Measurements from ENCODE around the gene SETX.

Gene SETX

GRCh38 chr9:132274861-132275260, 79.9 kb downstream of the SETX start:
- DNase-seq: no peak

- DNase-seq: peak; percentile 21
Measured at GRCh38 chr9:132269704-132270516, 84.9 kb downstream of the SETX start.

GRCh38 chr9:132268725-132269352, 85.9 kb downstream of the SETX start:
- peak; percentile 77 for DNase-seq

GRCh38 chr9:132267660-132268059, 87.1 kb downstream of the SETX start:
- DNase-seq: no peak

- DNase-seq: no peak
Measured at GRCh38 chr9:132266017-132266416, 88.8 kb downstream of the SETX start.

- no peak for DNase-seq
Measured at GRCh38 chr9:132260846-132261245, 93.9 kb downstream of the SETX start.

- DNase-seq: no peak
Measured at GRCh38 chr9:132250324-132251262, 104.2 kb downstream of the SETX start.

GRCh38 chr9:132249690-132250089, 105.1 kb downstream of the SETX start:
- no peak for DNase-seq

- no peak for DNase-seq
Measured at GRCh38 chr9:132249123-132249522, 105.7 kb downstream of the SETX start.

- no peak for DNase-seq
Measured at GRCh38 chr9:132247942-132248341, 106.8 kb downstream of the SETX start.

GRCh38 chr9:132245465-132245864, 109.3 kb downstream of the SETX start:
- DNase-seq: no peak

GRCh38 chr9:132244582-132245455, 110.0 kb downstream of the SETX start:
- DNase-seq: no peak

GRCh38 chr9:132243156-132244074, 111.4 kb downstream of the SETX start:
- no peak for DNase-seq

GRCh38 chr9:132242621-132243155, 112.1 kb downstream of the SETX start:
- DNase-seq: no peak

GRCh38 chr9:132241840-132242620, 112.8 kb downstream of the SETX start:
- DNase-seq: peak; percentile 76

- DNase-seq: no peak
Measured at GRCh38 chr9:132241483-132241839, 113.3 kb downstream of the SETX start.

- DNase-seq: peak; percentile 100
Measured at GRCh38 chr9:132240841-132241482, 113.8 kb downstream of the SETX start.

- no peak for DNase-seq
Measured at GRCh38 chr9:132239999-132240840, 114.6 kb downstream of the SETX start.

GRCh38 chr9:132239518-132239917, 115.3 kb downstream of the SETX start:
- no peak for DNase-seq

Measured in CD4-positive, alpha-beta T cell treated with Interleukin-10 for 1 hour (primary cell).